A549 (cell line): ENCODE measurements around the gene CTR9. TPM values are rescaled to one million over a fixed set of nuclear protein-coding genes. Genes with fewer than 3 reads are reported as not detected.

Source experiments
- ATAC-seq, 2 experiments: fragments of 200-7000 bp in 1 of 2; fragments of >200 bp in 1 of 2; cut with Nextera tagmentation in 1 of 2; cut with Tn5 transposase in 1 of 2; 3 replicates each; pipeline versions ENCODE4 v1.8.0 to v1.9.1; 2018 to 2020; ENCODE audit warnings: mild to moderate bottlenecking in 1 of 2, moderate library complexity in 1 of 2
- CTCF ChIA-PET: fragments of 300-600 bp; sonication (Branson Sonifier 250); formaldehyde crosslinking; extraction: SDS; loops from one replicate; lab custom pipeline; 2021; ENCODE audit warnings: antibody characterized with exemption, inconsistent platforms; lab: Yijun Ruan, JAX
- POLR2A ChIA-PET: fragments of 350-600 bp; formaldehyde crosslinking; extraction: SDS; loops from one replicate; lab custom pipeline; 2021; ENCODE audit warnings: antibody characterized with exemption, inconsistent platforms; lab: Yijun Ruan, JAX
- DNase-seq, 2 experiments: peaks; one replicate each; pipeline versions ENCODE4 v3.0.0 to v3.0.0-alpha.2; 2011 to 2016; ENCODE audit warnings: low read depth in 1 of 2, low spot score in 1 of 2
- FAIRE-seq: peaks from 2 replicates; lab custom pipeline; 2011; peaks lifted over from hg19 to GRCh38; lab: Jason Lieb, UNC
- H3K27ac ChIP-seq, 2 experiments: fragments of >200 bp; sonication (Bioruptor Twin); formaldehyde crosslinking; 3 replicates each; pipeline ENCODE4 v1.5.1; 2016 to 2017
- H3K4me1 ChIP-seq: fragments of >200 bp; sonication (Bioruptor Twin); formaldehyde crosslinking; 3 replicates; pipeline ENCODE4 v1.6.1; 2016
- H3K4me2 ChIP-seq: fragments of >200 bp; sonication (Bioruptor Twin); formaldehyde crosslinking; 3 replicates; pipeline ENCODE4 v1.6.1; 2016
- H3K4me3 ChIP-seq: fragments of >200 bp; sonication (Bioruptor Twin); formaldehyde crosslinking; 3 replicates; pipeline ENCODE4 v1.5.1; 2016
- H3K9me3 ChIP-seq: fragments of >200 bp; sonication (Bioruptor Twin); formaldehyde crosslinking; 3 replicates; pipeline ENCODE4 v1.6.1; 2016
- CBX2 ChIP-seq: fragments of 200-600 bp; sonication (generic); IDR thresholded peaks from 2 replicates; pipeline ENCODE4 v1.6.1; 2016; ENCODE audit warnings: low read depth, mild to moderate bottlenecking, borderline replicate concordance
- CBX8 ChIP-seq: fragments of 200-600 bp; sonication (generic); IDR thresholded peaks from 2 replicates; pipeline ENCODE4 v1.6.1; 2016
- CEBPB ChIP-seq, 2 experiments: fragments of >200 bp in 1 of 2; sonication (Bioruptor Twin) in 1 of 2; formaldehyde crosslinking in 1 of 2; IDR thresholded peaks; 2 replicates each; pipeline ENCODE4 v1.6.1; 2012 to 2016
- CHD4 ChIP-seq: fragments of 200-600 bp; sonication (generic); IDR thresholded peaks from 2 replicates; pipeline ENCODE4 v1.6.1; 2016; ENCODE audit warnings: antibody characterized with exemption, mild to moderate bottlenecking, borderline replicate concordance
- EHF ChIP-seq: fragments of 250-450 bp; sonication (Bioruptor Pico); IDR thresholded peaks from 2 replicates; pipeline ENCODE4 v1.5.0; 2020; ENCODE audit warnings: mild to moderate bottlenecking
- EHMT2 ChIP-seq: fragments of 200-600 bp; sonication (generic); IDR thresholded peaks from 2 replicates; pipeline ENCODE4 v1.6.1; 2016; ENCODE audit warnings: antibody characterized with exemption, low read depth, mild to moderate bottlenecking, moderate library complexity
- EP300 ChIP-seq, 2 experiments: fragments of >200 bp; sonication (Bioruptor Twin); formaldehyde crosslinking; IDR thresholded peaks; 2 replicates in 1 of 2; 3 replicates in 1 of 2; pipeline ENCODE4 v1.6.1; 2016 to 2017
- FOSB ChIP-seq: fragments of 250-450 bp; sonication (Bioruptor Pico); IDR thresholded peaks from 2 replicates; pipeline ENCODE4 v1.5.0; 2020; ENCODE audit warnings: mild to moderate bottlenecking, moderate library complexity
- HES2 ChIP-seq: fragments of >200 bp; sonication (Bioruptor Twin); formaldehyde crosslinking; IDR thresholded peaks from 2 replicates; pipeline ENCODE4 v1.6.1; 2016
- HEYL ChIP-seq: fragments of 250-450 bp; sonication (Bioruptor Pico); IDR thresholded peaks from 2 replicates; pipeline ENCODE4 v1.8.0; 2021; ENCODE audit warnings: mild to moderate bottlenecking, moderate library complexity
- HOXB5 ChIP-seq: fragments of 250-450 bp; sonication (Bioruptor Pico); IDR thresholded peaks from 2 replicates; pipeline ENCODE4 v1.5.0; 2020; ENCODE audit warnings: mild to moderate bottlenecking, moderate library complexity
- JUN ChIP-seq, 2 experiments: fragments of >200 bp; sonication (Bioruptor Twin); formaldehyde crosslinking; IDR thresholded peaks; 2 replicates in 1 of 2; 3 replicates in 1 of 2; pipeline ENCODE4 v1.6.1; 2016 to 2017
- JUNB ChIP-seq: fragments of >200 bp; sonication (Bioruptor Twin); formaldehyde crosslinking; IDR thresholded peaks from 2 replicates; pipeline ENCODE4 v1.6.1; 2016
- KDM5A ChIP-seq: fragments of 200-600 bp; sonication (generic); IDR thresholded peaks from 2 replicates; pipeline ENCODE4 v1.6.1; 2016; ENCODE audit warnings: antibody characterized with exemption, mild to moderate bottlenecking
- MAX ChIP-seq: IDR thresholded peaks from 2 replicates; pipeline ENCODE4 v1.6.1; 2012
- MYC ChIP-seq: IDR thresholded peaks from 2 replicates; pipeline ENCODE4 v1.6.1; 2012; ENCODE audit warnings: mild to moderate bottlenecking, inconsistent platforms, low read length, improper control_type of control experiment, borderline replicate concordance
- NFE2L2 ChIP-seq: fragments of 150-350 bp; conservative IDR thresholded peaks from 2 replicates; pipeline ENCODE4 v1.6.1; 2014; ENCODE audit warnings: low read length
- POLR2A ChIP-seq: IDR thresholded peaks from 2 replicates; pipeline ENCODE4 v1.6.1; 2012; ENCODE audit warnings: mild to moderate bottlenecking, low read length
- POLR2AphosphoS2 ChIP-seq: conservative IDR thresholded peaks from 2 replicates; pipeline ENCODE4 v1.6.1; 2012; ENCODE audit warnings: low read length, improper control_type of control experiment, inconsistent platforms
- RFX5 ChIP-seq: fragments of 450-650 bp; IDR thresholded peaks from 2 replicates; pipeline ENCODE4 v1.7.1; 2014; ENCODE audit warnings: antibody characterized with exemption, mild to moderate bottlenecking, moderate library complexity
- RNF2 ChIP-seq: fragments of 200-600 bp; sonication (generic); IDR thresholded peaks from 2 replicates; pipeline ENCODE4 v1.6.1; 2016; ENCODE audit warnings: low read depth, mild to moderate bottlenecking, antibody characterized with exemption, moderate library complexity, borderline replicate concordance
- SMC3 ChIP-seq: fragments of >200 bp; sonication (Bioruptor Twin); formaldehyde crosslinking; IDR thresholded peaks from 3 replicates; pipeline ENCODE4 v1.6.1; 2018; ENCODE audit warnings: inconsistent platforms
- TFCP2L1 ChIP-seq: fragments of 250-450 bp; sonication (Bioruptor Pico); IDR thresholded peaks from 2 replicates; pipeline ENCODE4 v1.5.0; 2021; ENCODE audit warnings: mild to moderate bottlenecking
- TP53 ChIP-seq: fragments of 250-450 bp; sonication (Bioruptor Pico); IDR thresholded peaks from 2 replicates; pipeline ENCODE4 v1.5.0; 2021; ENCODE audit warnings: mild to moderate bottlenecking, moderate library complexity
- ZC3H11A ChIP-seq: fragments of 450-650 bp; IDR thresholded peaks from 2 replicates; pipeline ENCODE4 v1.6.1; 2014; ENCODE audit warnings: antibody characterized with exemption, mild to moderate bottlenecking
- WGBS: methylation state at CpG from one replicate; pipeline ENCODE4 v1.1.6; 2017; ENCODE audit errors: missing lambda C conversion rate; 5-methylcytosine and 5-hydroxymethylcytosine counted together
- polyA plus RNA-seq, 4 experiments: library from polyadenylated mRNA; depleted of rRNA in 3 of 4; stranded (reverse); fragments of >200 nt; fragmentation: RNase III in 1 of 4; extraction: RNeasy Plus Mini Kit Qiagen cat#74134 plus additional on column Dnase treatment in 1 of 4; gene quantifications; 2 replicates in 3 of 4; 3 replicates in 1 of 4; pipeline ENCODE4 v1.2.3, GENCODE V29; 2011 to 2017
- TF ChIP-seq, protein P1 (sequence below): fragments of 450-650 bp; IDR thresholded peaks from 2 replicates; pipeline ENCODE4 v1.6.1; 2014; ENCODE audit warnings: antibody characterized with exemption

CTR9 gene
- polyA plus RNA-seq, 2 of the 4 experiments (the other 2 are of a cell fraction): 24.8 to 35.0 TPM

DNA sequence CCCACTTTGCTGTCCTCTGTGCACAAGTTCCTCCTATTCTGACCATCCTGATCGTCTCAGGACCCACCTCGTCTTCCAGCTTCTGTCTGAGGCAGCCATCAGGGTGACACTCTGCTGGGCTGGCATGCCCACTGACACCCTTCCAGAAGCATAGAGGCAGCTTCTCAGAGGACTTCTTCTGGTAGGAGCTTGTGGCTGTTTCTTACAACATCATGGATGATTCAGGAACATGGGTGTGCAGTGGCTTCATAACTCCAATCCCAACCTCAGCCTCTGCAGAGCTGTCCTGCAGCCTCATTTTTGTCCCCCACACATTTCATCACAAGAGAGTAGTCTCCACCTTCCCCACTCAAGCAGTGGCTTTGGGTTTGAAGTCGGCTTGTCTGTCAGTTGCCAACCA, 20.9 kb upstream of the CTR9 start:
- Histone ChIP-seq H3K4me2 (no peak overlapping the region), H3K27ac (no peak overlapping the region), H3K4me1 (peaks cover 3% of the 10 kb centered on the region), H3K4me3 (no peak overlapping the region), H3K9me3 (no peaks in the 10 kb centered on the region)
- POLR2A ChIA-PET: no interaction called here
- FAIRE-seq (no peak), DNase-seq (no peak), ATAC-seq (no peak)
- TF ChIP-seq TP53 (CRISPR knock-in tag) (no peak), RFX5 (no peak), CEBPB (IDR thresholded peaks at IDR 0.05) (no peak), MAX (no peak), MYC (no peak), RNF2 (no peak), CBX8 (no peak), FOSB (no peak), EP300 (IDR thresholded peaks at IDR 0.05) (no peak), HES2 (no peak), KDM5A (no peak), HEYL (CRISPR knock-in tag) (no peak), POLR2AphosphoS2 (no peak), NFE2L2 (no peak), JUN (IDR thresholded peaks at IDR 0.05) (no peak), POLR2A (no peak), EHF (CRISPR knock-in tag) (no peak), TFCP2L1 (no peak), EHMT2 (no peak)
- TF ChIP-seq, protein P1, sequence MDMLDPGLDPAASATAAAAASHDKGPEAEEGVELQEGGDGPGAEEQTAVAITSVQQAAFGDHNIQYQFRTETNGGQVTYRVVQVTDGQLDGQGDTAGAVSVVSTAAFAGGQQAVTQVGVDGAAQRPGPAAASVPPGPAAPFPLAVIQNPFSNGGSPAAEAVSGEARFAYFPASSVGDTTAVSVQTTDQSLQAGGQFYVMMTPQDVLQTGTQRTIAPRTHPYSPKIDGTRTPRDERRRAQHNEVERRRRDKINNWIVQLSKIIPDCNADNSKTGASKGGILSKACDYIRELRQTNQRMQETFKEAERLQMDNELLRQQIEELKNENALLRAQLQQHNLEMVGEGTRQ: no peak
- CTCF ChIA-PET: interaction anchor here (0.7 to 5.5 kb wide), 5 partner anchors 75 to 847 kb away, joined by 3 to 38 read pairs (median 3); no protein-coding TSS in a partner anchor
- WGBS: 75% methylated on average over 3 of the region's 3 CpGs

DNA sequence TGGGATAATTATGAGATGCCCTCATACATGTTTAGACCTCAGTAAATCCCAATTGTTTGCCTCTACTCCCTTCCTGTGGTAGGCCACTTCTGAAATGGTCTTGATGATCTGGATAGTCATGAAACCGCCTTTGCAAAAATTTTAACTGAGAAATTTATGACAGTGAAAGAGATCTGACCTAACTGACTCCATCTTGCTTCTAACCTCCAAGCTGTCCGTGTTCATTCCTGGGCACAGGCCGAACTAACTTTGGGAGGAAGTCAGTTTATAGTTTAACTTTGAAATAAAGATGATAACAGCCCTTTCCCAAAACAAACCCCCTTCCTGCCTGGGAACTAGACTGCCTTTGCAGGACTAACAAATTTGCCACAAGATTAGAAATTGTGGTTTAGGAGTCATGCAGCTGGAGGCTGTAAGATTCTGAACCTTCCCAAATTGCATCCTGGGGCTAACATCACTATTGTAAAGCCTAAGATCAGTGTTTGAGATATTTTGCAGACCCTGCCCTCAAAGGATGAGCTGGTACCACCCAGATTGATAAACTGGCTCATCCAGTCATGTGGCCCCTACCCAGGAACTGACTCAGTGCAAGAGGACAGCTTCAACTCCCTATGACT, 19.9 kb upstream of the CTR9 start:
- H3K4me3 ChIP-seq: no peak overlapping the region
- FAIRE-seq: no peak
- ATAC-seq: no peak
- no peak overlapping the region for H3K4me2 ChIP-seq
- CTCF ChIA-PET: interaction anchor here (0.7 to 5.5 kb wide), 6 partner anchors 21 to 325 kb away, joined by 3 to 38 read pairs (median 5); no protein-coding TSS in a partner anchor
- POLR2A ChIA-PET: no interaction called here
- H3K4me1 ChIP-seq: peaks cover 7% of the 10 kb centered on the region
- no peaks in the 10 kb centered on the region for H3K9me3 ChIP-seq
- no peak for DNase-seq
- 86% methylated on average over 3 of the region's 3 CpGs for WGBS
- no peak overlapping the region for H3K27ac ChIP-seq
- TF ChIP-seq JUNB (no peak), HOXB5 (no peak), ZC3H11A (no peak), CHD4 (no peak), MYC (no peak), POLR2A (no peak), CBX2 (no peak), SMC3 (no peak)
